CD4-positive, alpha-beta T cell (primary cell): Measurements from ENCODE around the gene FST. TPM values are rescaled to one million over a fixed set of nuclear protein-coding genes. Genes with fewer than 3 reads are reported as not detected.

Experiments used
- ATAC-seq: fragments of 200-7000 bp; cut with Tn5 transposase; one replicate; pipeline ENCODE4 v1.10.0; 2022; ENCODE audit warnings: mild to moderate bottlenecking; ENCODE audit not compliant: poor library complexity
- CTCF ChIA-PET: fragments of 350-600 bp; sonication (Branson Sonifier 250); formaldehyde crosslinking; loops from one replicate; lab custom pipeline; 2021; ENCODE audit warnings: antibody characterized with exemption, inconsistent platforms; lab: Charles Lee
- POLR2A ChIA-PET: fragments of 350-600 bp; sonication (Branson Sonifier 250); formaldehyde crosslinking; loops from one replicate; lab custom pipeline; 2021; ENCODE audit warnings: antibody characterized with exemption, inconsistent platforms; lab: Charles Lee
- DNase-seq, 14 experiments: peaks; one replicate each; pipeline ENCODE4 v3.0.0-alpha.2; 2013 to 2020; ENCODE audit warnings: mixed read lengths in 2 of 14
- H3K27ac ChIP-seq, 2 donors: one replicate each; pipeline versions ENCODE4 v1.5.1 to v1.7.0; 2013; ENCODE audit warnings: low read length in 2 of 2, low read depth in 1 of 2, mild to moderate bottlenecking in 1 of 2
- H3K27me3 ChIP-seq, 2 experiments: 1 replicate in 1 of 2; 2 replicates in 1 of 2; pipeline versions ENCODE4 v1.6.1 to v1.7.0; 2013; ENCODE audit warnings: low read length in 2 of 2, control low read depth in 1 of 2, mild to moderate bottlenecking in 1 of 2, moderate library complexity in 1 of 2; ENCODE audit not compliant: insufficient read depth in 2 of 2, control insufficient read depth in 1 of 2
- H3K36me3 ChIP-seq: one replicate; pipeline ENCODE4 v1.6.1; 2013; ENCODE audit warnings: low read length, control low read depth; ENCODE audit not compliant: insufficient read depth
- H3K4me1 ChIP-seq: one replicate; pipeline ENCODE4 v1.6.1; 2013; ENCODE audit warnings: low read length, control low read depth; ENCODE audit not compliant: insufficient read depth
- H3K4me3 ChIP-seq: one replicate; pipeline ENCODE4 v1.5.1; 2013; ENCODE audit warnings: mild to moderate bottlenecking, low read length, moderate library complexity
- H3K9me3 ChIP-seq, 2 experiments: 1 replicate in 1 of 2; 2 replicates in 1 of 2; pipeline versions ENCODE4 v1.6.1 to v1.7.0; 2013; ENCODE audit warnings: low read length in 2 of 2, mild to moderate bottlenecking in 2 of 2, control low read depth in 1 of 2, moderate library complexity in 1 of 2; ENCODE audit not compliant: control insufficient read depth in 1 of 2, insufficient read depth in 1 of 2
- H3K27ac Mint-ChIP-seq: one replicate; pipeline ENCODE4 v1.8.0; 2020; ENCODE audit warnings: mixed read lengths
- H3K27me3 Mint-ChIP-seq: one replicate; pipeline ENCODE4 v1.8.0; 2021; ENCODE audit warnings: mixed read lengths
- H3K36me3 Mint-ChIP-seq: one replicate; pipeline ENCODE4 v1.8.0; 2021; ENCODE audit warnings: low read depth, mixed read lengths
- H3K4me1 Mint-ChIP-seq: one replicate; pipeline ENCODE4 v1.8.0; 2021; ENCODE audit warnings: low read depth, mixed read lengths
- H3K4me3 Mint-ChIP-seq: one replicate; pipeline ENCODE4 v1.8.0; 2020; ENCODE audit warnings: mild to moderate bottlenecking, mixed read lengths
- H3K9me3 Mint-ChIP-seq: one replicate; pipeline ENCODE4 v1.8.0; 2020; ENCODE audit warnings: mixed read lengths
- intact Hi-C, 2 experiments: fragments of 100-400 bp; cut with DNase I in 1 of 2; cut with micrococcal nuclease in 1 of 2; formaldehyde crosslinking; loops; one replicate each; pipeline versions ENCODE4 v1.15.1 to v1.9.0; 2023 to 2025; cut with DNase I, micrococcal nuclease
- total RNA-seq, 174 experiments: library from RNA in 2 of 174; stranded (reverse) in 2 of 174; gene quantifications; one replicate each; pipeline ENCODE4 v1.2.3 and lab custom pipeline; 2021 to 2026
- TF ChIP-seq, protein P1 (sequence below): fragments of 200-600 bp; IDR thresholded peaks from one replicate; pipeline ENCODE4 v1.8.0; 2022; ENCODE audit warnings: antibody characterized with exemption, mild to moderate bottlenecking

Gene FST
- total RNA-seq, 2 experiments from 2014 or later, result 0.67 to 0.99 TPM

DNA sequence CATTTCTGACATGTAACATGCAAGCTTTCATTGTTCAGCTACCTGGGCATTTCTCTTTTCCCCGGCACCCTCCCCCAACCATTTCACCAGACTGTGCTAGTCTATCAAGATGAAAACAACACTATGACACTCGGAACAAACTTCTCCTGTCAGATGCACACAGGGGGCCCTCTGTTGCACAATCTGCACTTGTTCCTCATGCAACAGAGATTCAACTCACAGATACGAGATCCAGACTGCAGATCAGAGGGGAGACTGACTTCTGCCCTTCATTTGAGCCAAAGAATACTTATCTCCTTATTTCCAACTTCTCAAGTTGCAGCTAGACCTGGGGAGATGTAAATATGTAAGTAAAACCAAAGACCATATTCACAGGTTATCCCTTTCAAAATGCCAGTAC, 15.7 kb upstream of the FST start:
- ATAC-seq (no peak), DNase-seq (no peak)
- CTCF ChIA-PET, result no interaction called here
- Histone ChIP-seq H3K4me3 (no peak overlapping the region), H3K4me1 (no peaks in the 10 kb centered on the region), H3K36me3 (no peaks in the 10 kb centered on the region), H3K27me3 (peaks cover 0 to 22% of the 10 kb centered on the region in 2 experiments), H3K27ac (no peak overlapping the region), H3K9me3 (no peaks in the 10 kb centered on the region)
- peaks cover 47% of the 10 kb centered on the region for H3K27me3 Mint-ChIP-seq
- no peaks in the 10 kb centered on the region for H3K9me3 Mint-ChIP-seq
- intact Hi-C loops, result no loop called here
- TF ChIP-seq, protein P1, sequence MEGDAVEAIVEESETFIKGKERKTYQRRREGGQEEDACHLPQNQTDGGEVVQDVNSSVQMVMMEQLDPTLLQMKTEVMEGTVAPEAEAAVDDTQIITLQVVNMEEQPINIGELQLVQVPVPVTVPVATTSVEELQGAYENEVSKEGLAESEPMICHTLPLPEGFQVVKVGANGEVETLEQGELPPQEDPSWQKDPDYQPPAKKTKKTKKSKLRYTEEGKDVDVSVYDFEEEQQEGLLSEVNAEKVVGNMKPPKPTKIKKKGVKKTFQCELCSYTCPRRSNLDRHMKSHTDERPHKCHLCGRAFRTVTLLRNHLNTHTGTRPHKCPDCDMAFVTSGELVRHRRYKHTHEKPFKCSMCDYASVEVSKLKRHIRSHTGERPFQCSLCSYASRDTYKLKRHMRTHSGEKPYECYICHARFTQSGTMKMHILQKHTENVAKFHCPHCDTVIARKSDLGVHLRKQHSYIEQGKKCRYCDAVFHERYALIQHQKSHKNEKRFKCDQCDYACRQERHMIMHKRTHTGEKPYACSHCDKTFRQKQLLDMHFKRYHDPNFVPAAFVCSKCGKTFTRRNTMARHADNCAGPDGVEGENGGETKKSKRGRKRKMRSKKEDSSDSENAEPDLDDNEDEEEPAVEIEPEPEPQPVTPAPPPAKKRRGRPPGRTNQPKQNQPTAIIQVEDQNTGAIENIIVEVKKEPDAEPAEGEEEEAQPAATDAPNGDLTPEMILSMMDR, result no peak
- H3K4me3 Mint-ChIP-seq, result no peak overlapping the region
- H3K36me3 Mint-ChIP-seq, result no peaks in the 10 kb centered on the region
- no peaks in the 10 kb centered on the region for H3K4me1 Mint-ChIP-seq
- POLR2A ChIA-PET, result no interaction called here
- H3K27ac Mint-ChIP-seq, result no peak overlapping the region

DNA sequence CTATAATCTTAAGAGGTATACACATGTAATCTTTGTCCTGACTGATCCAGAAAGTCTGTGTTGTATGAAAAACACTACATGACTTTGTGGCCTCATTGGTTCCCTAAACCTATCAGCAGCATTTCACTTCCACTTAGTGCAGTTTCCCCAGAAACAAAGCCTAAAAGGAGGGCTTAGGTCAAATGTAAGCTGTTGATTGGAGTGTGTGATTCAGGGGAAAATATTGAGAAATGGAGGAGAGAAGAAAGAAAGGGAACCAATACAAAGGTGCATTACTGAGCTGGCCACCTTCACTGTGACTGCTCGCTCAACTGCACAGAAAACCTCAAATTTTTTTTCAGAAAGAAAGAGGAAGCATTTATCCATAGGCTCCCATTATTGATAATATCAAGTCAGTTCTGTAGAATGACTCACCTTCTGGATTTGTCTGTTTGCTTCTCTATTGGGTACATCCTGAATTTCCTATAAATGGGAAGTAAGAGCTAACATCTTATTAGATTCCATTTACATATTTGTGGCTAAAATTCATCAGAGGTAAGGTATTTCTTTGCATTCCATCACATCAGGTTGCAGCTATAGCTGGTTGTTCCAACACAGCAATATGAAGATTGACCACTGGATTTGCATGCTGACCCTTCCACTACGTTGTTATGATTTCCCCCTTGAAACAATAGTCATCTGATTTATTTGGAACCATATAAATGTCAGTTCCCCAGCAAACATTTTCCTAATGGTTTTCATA, 10.3 kb upstream of the FST start:
- no peaks in the 10 kb centered on the region for H3K4me1 Mint-ChIP-seq

DNA sequence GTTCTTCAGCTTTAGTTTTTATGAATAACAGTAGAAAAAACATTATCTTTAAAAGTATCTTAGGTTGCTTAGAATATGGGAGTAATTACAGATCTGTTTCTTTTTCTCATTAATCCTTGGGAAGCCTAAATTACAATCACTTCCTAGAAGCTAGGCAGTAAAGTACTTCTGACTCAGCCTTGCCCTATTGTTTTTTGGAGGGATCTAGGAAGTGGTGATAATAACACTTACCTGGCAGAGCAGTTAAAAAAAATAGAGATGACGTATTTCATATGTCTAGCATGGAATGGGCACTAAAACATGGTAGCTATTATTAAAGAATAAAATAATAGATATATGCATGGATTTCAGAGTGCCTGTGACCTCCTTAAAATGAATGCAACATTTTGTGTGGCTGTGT, 8.2 kb upstream of the FST start:
- intact Hi-C loops, result no loop called here
- Mint-ChIP-seq H3K4me1 (no peaks in the 10 kb centered on the region), H3K9me3 (no peaks in the 10 kb centered on the region), H3K27me3 (peaks cover 75% of the 10 kb centered on the region), H3K4me3 (no peak overlapping the region), H3K27ac (no peak overlapping the region), H3K36me3 (no peaks in the 10 kb centered on the region)
- no peak for ATAC-seq
- no peak for DNase-seq
- Histone ChIP-seq H3K27me3 (peaks cover 7 to 37% of the 10 kb centered on the region in 2 experiments), H3K4me3 (no peak overlapping the region), H3K4me1 (no peaks in the 10 kb centered on the region), H3K36me3 (no peaks in the 10 kb centered on the region), H3K27ac (no peak overlapping the region), H3K9me3 (no peaks in the 10 kb centered on the region)
- ChIA-PET CTCF (interaction anchor here (1.5 kb wide), 1 partner anchor 9 kb away, joined by 3 read pairs; the partner anchor contains the start of gene FST), POLR2A (no interaction called here)
- TF ChIP-seq, protein P1, result no peak

More for the DNA sequence above, 10.3 kb upstream of the FST start:
- peaks cover 0 to 36% of the 10 kb centered on the region in 2 experiments for H3K27me3 ChIP-seq
- no peaks in the 10 kb centered on the region for H3K36me3 ChIP-seq
- H3K4me3 ChIP-seq, result no peak overlapping the region
- Mint-ChIP-seq H3K4me3 (no peak overlapping the region), H3K27me3 (peaks cover 69% of the 10 kb centered on the region), H3K36me3 (no peaks in the 10 kb centered on the region), H3K9me3 (no peaks in the 10 kb centered on the region), H3K27ac (no peak overlapping the region)
- DNase-seq (no peak), ATAC-seq (no peak)
- TF ChIP-seq, protein P1, result no peak
- intact Hi-C loops, result no loop called here
- no peaks in the 10 kb centered on the region for H3K4me1 ChIP-seq
- no peaks in the 10 kb centered on the region for H3K9me3 ChIP-seq
- ChIA-PET CTCF (no interaction called here), POLR2A (no interaction called here)
- no peak overlapping the region for H3K27ac ChIP-seq
